GM10248 (cell line): ENCODE results near the gene ANKS1A.

Experiments
- CTCF ChIA-PET: fragments of 300-600 bp; sonication (Branson Sonifier 250); formaldehyde crosslinking; extraction: SDS; loops from one replicate; lab custom pipeline; 2021; ENCODE audit warnings: antibody characterized with exemption; lab: Yijun Ruan, JAX
- POLR2A ChIA-PET: fragments of 350-650 bp; sonication (Branson Sonifier 250); formaldehyde crosslinking; extraction: SDS; loops from one replicate; lab custom pipeline; 2020; ENCODE audit warnings: antibody characterized with exemption; lab: Yijun Ruan, JAX
- DNase-seq: peaks from one replicate; pipeline ENCODE4 v3.0.0; 2012; ENCODE audit errors: extremely low spot score
- TF ChIP-seq, protein P1 (sequence below): IDR thresholded peaks from 2 replicates; pipeline ENCODE4 v1.5.1; 2012; ENCODE audit warnings: mild to moderate bottlenecking, low read depth; ENCODE audit errors: extremely low read depth, missing control alignments, control extremely low read depth

Gene ANKS1A

DNA sequence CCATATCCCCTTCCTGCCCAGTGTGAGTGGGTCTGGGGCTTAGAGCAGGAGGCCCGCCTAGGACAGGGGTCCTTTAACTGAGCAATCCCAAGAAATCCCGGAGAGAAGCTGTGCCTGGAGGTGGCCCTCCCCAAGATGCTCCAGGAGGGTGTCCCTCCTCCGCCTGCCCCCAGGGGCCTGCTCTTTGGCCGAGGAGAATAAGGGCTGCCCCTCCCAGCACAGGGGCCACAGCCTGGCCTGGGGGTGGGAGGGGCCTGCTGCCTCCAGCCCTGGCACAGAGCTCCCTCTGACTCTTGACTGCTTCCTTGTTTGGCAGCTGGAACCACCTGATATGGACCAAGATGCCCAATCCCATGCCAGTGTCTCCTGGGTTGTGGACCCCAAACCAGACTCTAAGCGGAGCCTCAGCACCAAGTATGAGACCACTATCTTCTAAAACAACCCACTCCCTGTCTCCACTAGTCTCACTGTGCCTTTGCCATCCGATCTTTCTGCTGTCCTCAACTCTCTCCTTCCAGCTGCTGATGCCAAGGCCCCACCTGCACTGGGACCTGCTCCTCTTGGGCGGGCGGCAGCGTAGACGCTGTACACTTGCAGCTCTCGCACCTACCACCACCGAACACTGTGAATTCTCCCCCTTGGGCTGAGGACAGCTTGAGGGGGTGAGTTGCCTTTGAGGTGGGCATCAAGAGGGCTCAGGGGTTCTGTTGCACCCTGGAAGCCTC lies 197.7 kb downstream of the ANKS1A start:
- CTCF ChIA-PET, result interaction anchor here (1.0 to 1.4 kb wide), 3 partner anchors 13 to 59 kb away, joined by 3 to 5 read pairs (median 4); no protein-coding TSS in a partner anchor
- POLR2A ChIA-PET, result no interaction called here

DNA sequence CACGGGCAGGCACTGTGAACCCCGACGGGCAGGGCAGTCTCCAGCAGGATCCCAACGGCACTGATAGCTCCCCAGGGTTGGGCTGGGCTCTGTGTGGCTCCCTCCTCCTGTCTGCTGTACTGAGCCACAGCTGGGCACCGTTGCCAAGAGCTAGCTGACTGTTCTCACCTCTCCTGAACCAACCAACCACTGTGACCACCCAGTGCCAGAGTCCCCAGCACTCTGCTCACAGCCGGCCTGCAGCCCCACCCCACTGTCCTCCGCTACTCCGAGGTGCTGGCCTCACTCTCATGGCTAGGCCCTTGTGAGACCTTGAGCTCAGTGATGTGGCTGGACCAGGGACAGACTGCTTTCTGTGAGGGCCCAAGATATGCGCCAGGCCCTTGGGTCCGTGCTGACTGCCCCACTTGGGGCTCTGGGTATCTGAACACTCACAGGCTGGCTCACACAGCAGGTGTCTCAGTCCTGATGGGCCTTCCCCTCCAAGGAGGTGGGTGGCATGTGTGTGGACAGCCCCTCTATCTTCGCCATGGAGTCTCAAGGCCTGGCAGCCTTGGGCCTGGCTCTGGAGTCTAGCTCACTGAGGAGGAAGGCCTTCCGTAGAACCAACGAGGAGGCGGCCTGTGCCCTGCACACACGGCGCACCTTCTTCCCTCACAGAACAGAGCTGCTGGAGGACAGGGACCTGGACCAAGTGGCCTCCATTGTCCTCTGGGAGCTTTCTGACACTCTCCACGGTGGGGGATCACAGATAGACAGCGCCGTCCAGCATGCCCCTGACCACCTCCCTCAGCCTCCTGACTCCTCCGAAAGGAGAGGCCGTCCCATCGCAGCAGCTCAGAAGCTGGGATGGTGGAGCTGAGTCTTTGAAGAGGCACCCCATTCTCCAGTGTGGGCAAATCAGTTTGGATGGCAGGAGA lies 198.6 kb downstream of the ANKS1A start:
- POLR2A ChIA-PET, result no interaction called here
- CTCF ChIA-PET, result interaction anchor here (1.0 to 1.4 kb wide), 3 partner anchors 12 to 58 kb away, joined by 3 to 5 read pairs (median 4); no protein-coding TSS in a partner anchor
- TF ChIP-seq, protein P1, sequence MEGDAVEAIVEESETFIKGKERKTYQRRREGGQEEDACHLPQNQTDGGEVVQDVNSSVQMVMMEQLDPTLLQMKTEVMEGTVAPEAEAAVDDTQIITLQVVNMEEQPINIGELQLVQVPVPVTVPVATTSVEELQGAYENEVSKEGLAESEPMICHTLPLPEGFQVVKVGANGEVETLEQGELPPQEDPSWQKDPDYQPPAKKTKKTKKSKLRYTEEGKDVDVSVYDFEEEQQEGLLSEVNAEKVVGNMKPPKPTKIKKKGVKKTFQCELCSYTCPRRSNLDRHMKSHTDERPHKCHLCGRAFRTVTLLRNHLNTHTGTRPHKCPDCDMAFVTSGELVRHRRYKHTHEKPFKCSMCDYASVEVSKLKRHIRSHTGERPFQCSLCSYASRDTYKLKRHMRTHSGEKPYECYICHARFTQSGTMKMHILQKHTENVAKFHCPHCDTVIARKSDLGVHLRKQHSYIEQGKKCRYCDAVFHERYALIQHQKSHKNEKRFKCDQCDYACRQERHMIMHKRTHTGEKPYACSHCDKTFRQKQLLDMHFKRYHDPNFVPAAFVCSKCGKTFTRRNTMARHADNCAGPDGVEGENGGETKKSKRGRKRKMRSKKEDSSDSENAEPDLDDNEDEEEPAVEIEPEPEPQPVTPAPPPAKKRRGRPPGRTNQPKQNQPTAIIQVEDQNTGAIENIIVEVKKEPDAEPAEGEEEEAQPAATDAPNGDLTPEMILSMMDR, result no peak
- no peak for DNase-seq

More for the DNA sequence above, 197.7 kb downstream of the ANKS1A start:
- TF ChIP-seq, protein P1, result no peak
- no peak for DNase-seq

DNA sequence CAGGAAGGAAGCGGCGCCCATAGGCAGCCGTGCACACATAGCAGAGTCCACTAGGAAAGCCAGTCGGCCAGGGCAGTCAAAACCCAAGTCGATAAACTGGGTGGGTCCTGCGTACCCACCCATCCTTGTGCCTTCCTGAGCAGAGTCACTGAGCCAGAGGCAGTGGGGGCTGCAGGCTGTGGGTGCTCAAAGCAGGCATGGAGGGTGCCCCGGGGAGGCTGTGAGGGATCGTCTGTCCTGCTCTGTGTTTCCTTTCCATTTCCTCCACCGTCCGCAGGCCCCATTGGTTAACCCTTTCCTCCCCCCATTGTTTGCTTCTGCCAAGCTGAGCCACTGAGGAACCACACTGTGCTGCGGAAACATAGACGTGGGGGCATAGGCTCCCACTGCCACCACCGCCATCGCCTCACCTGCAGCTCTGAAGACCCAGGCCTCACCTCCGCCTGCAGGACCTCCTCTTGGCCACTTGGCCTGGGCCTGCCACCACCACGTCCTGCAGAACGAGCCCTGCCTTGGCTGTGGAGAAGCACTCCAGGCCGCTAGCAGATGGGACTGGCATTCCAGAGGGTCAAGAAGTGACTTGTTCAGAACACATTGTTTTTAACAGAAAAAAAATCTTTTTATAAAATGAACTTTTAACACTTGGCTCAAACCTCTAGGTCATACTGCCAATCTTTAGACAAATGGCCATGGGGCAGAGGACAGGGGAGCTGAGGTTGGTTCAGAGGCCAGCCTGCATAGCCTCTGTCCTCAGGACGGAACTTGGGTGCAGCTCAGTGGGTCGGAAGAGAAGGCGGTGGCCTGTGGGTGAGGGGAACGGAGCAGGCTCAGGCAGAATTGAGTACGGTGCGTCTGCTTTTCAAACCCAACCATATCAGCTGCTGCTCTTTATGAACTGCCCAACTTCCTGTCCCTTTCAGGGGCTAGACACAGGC lies 199.5 kb downstream of the ANKS1A start:
- DNase-seq, result no peak

DNA sequence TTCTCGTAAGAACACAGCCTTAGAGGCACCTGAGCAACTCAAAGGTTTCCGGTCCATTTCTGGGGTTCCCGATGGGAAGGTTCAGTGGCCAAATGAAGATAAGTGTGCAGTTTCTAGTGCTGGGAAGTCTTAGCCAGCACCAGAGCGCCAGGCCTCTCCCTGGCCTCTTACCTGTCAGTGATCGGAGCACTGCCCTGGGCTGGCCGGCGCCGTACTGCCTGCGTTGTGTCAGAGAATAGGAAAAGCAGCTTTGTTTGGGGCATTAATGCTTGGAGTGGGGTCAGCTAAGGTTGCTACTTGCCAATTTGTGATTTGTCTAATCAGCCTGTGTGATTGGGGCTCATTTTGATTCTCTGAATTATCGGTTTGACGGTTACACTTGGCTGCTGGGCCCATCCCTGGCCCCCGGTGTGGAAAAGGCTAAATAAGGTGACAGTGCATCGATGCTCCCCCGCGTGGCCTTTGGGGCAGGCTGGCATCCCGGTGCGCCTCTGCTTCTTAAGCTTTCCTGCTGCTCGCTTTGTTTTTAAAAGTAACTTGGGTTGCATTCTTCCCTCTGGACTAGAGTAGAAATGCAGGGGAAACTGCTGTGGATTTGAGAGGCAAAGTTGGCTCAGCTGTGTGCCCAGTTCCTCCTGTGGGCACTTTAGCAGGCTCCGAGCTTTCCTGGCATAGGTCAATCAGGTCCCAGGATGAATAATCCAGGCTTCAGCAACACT lies 200.3 kb downstream of the ANKS1A start:
- POLR2A ChIA-PET, result no interaction called here
- CTCF ChIA-PET, result interaction anchor here (1.0 to 1.3 kb wide), 3 partner anchors 9 to 51 kb away, joined by 3 read pairs; no protein-coding TSS in a partner anchor
- TF ChIP-seq, protein P1, result no peak
- DNase-seq, result no peak

More for the DNA sequence above, 199.5 kb downstream of the ANKS1A start:
- TF ChIP-seq, protein P1, result no peak
- POLR2A ChIA-PET, result no interaction called here
- CTCF ChIA-PET, result interaction anchor here (1.3 kb wide), 1 partner anchor 9 kb away, joined by 3 read pairs; no protein-coding TSS in a partner anchor

DNA sequence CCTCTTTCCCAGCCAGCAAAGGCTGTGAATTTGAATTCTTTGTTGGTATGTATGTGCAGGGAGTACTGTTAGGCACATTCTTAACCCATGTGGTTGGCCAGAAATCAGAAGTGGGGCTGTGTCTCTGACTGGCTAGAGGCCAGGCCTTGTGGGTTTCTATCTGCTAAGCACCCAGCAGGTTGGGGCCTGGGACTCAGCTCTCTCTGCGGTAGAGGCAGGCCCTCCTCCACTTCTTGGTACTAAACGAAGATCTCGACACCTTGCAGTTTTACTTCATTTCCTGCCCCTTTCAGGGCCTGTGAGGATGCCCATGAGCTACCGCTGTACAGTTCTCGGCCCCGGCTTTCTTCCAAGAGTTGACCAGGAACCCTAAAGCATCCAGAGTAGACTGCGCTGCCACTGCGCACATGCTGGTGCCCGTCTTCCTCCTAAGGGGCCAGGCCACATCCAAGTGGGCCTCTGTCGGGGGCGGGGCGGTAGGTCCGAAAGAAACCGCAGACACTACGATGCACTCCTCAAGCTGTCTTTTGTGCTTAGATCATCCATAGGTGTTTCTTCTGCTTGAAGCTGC lies 201.0 kb downstream of the ANKS1A start:
- ChIA-PET POLR2A (no interaction called here), CTCF (interaction anchor here (1.0 to 1.3 kb wide), 4 partner anchors 8 to 103 kb away, joined by 3 read pairs; no protein-coding TSS in a partner anchor)
- TF ChIP-seq, protein P1, result no peak
- peak; percentile 19 for DNase-seq
